Measurements from ENCODE around the gene ASIC1. TPM values are rescaled to one million over a fixed set of nuclear protein-coding genes. Genes with fewer than 3 reads are reported as not detected.

ASIC1 gene
- total RNA-seq, 1 donor from 2014 or later: 8.1 TPM

DNA sequence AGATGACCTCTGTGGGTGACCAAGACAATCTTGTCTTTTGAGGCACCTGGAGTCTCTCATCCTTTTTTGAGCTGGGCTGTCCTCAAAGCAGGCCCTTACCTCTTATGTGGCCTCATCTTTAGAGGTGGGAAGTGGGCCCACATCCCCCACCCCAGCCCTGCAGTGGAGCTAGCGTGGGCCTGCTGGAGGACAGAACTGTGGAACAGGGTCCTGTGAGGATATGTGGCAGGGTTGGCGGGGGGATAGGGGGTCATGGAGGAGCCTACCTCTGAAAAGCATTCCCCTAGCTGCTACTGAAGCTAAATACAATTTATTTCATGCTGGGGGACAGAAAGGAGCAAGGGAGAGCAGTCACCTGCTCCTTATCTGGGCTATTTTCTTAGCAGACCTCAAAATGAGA, 46.0 kb downstream of the ASIC1 start:
- Histone ChIP-seq H4K20me1 (ENCODE audit: insufficient read depth, low read length) (peaks cover 8% of the 10 kb centered on the region), H3K4me1 (ENCODE audit: insufficient read depth, low read length) (peaks cover 10% of the 10 kb centered on the region), H2AFZ (ENCODE audit: low read depth, low read length) (no peak overlapping the region), H3K9ac (ENCODE audit: low read length) (no peak overlapping the region), H3K79me2 (ENCODE audit: insufficient read depth, low read length) (no peaks in the 10 kb centered on the region), H3K36me3 (ENCODE audit: insufficient read depth, low read length) (peaks cover 23% of the 10 kb centered on the region), H3K4me2 (ENCODE audit: low read length) (peak overlapping the region; percentile 12), H3K9me3 (ENCODE audit: insufficient read depth, low read depth, low read length) (no peaks in the 10 kb centered on the region), H3K27me3 (ENCODE audit: insufficient read depth, low read length) (no peaks in the 10 kb centered on the region), H3K27ac (ENCODE audit: low read depth, low read length) (no peak overlapping the region), H3K4me3 (ENCODE audit: insufficient read depth, low read depth, low read length) (no peak overlapping the region)
- TF ChIP-seq EZH2 (IDR thresholded peaks at IDR 0.05; ENCODE audit: insufficient read depth, low read length) (no peak), CTCF (IDR thresholded peaks at IDR 0.05; ENCODE audit: insufficient read depth, low read depth, low read length) (no peak)
- no peak overlapping the region for H3K27ac Mint-ChIP-seq (ENCODE audit: unreplicated experiment)
- DNase-seq (ENCODE audit: low read depth): no peak
- H3K36me3 Mint-ChIP-seq (ENCODE audit: low read depth, unreplicated experiment): peaks cover 18% of the 10 kb centered on the region
- peaks cover 10% of the 10 kb centered on the region for H3K4me1 Mint-ChIP-seq (ENCODE audit: low read depth, unreplicated experiment)
- FAIRE-seq: no peak
- H3K4me3 Mint-ChIP-seq (ENCODE audit: unreplicated experiment): no peak overlapping the region
- H3K9me3 Mint-ChIP-seq (ENCODE audit: unreplicated experiment): no peaks in the 10 kb centered on the region
- H3K27me3 Mint-ChIP-seq (ENCODE audit: low read depth, unreplicated experiment): peaks cover 10% of the 10 kb centered on the region

GRCh38 chr12:50103767-50104321, 46.4 kb downstream of the ASIC1 start, which contains the start of gene GPD1:
Gene GPD1 (plus strand): TSS chr12:50104008. CDS start chr12:50104051, 43 bp downstream.
- Histone ChIP-seq H3K4me3 (ENCODE audit: insufficient read depth, low read depth, low read length) (no peak within 1 kb of the TSS), H4K20me1 (ENCODE audit: insufficient read depth, low read length) (peaks cover 3% of the 10 kb centered on the region), H3K9ac (ENCODE audit: low read length) (no peak within 1 kb of the TSS), H3K27me3 (ENCODE audit: insufficient read depth, low read length) (no peaks in the 10 kb centered on the region), H3K79me2 (ENCODE audit: insufficient read depth, low read length) (no peaks in the 10 kb centered on the region), H3K9me3 (ENCODE audit: insufficient read depth, low read depth, low read length) (no peaks in the 10 kb centered on the region), H2AFZ (ENCODE audit: low read depth, low read length) (no peak within 1 kb of the TSS), H3K27ac (ENCODE audit: low read depth, low read length) (no peak within 1 kb of the TSS), H3K36me3 (ENCODE audit: insufficient read depth, low read length) (peaks cover 19% of the 10 kb centered on the region), H3K4me2 (ENCODE audit: low read length) (peak within 1 kb of the TSS; percentile 12), H3K4me1 (ENCODE audit: insufficient read depth, low read length) (peaks cover 10% of the 10 kb centered on the region)
- Mint-ChIP-seq H3K4me3 (ENCODE audit: unreplicated experiment) (no peak within 1 kb of the TSS), H3K36me3 (ENCODE audit: low read depth, unreplicated experiment) (peaks cover 18% of the 10 kb centered on the region), H3K27ac (ENCODE audit: unreplicated experiment) (peak within 1 kb of the TSS; percentile 12), H3K9me3 (ENCODE audit: unreplicated experiment) (no peaks in the 10 kb centered on the region), H3K4me1 (ENCODE audit: low read depth, unreplicated experiment) (peaks cover 10% of the 10 kb centered on the region), H3K27me3 (ENCODE audit: low read depth, unreplicated experiment) (peaks cover 10% of the 10 kb centered on the region)
- no peak for TF ChIP-seq EZH2 (IDR thresholded peaks at IDR 0.05; ENCODE audit: insufficient read depth, low read length)
- no peak for TF ChIP-seq CTCF (IDR thresholded peaks at IDR 0.05; ENCODE audit: insufficient read depth, low read depth, low read length)
- DNase-seq (ENCODE audit: low read depth): no peak
- FAIRE-seq: no peak
